Body of pancreas (tissue), 4 donors: Measurements from ENCODE around the gene CARHSP1. TPM values are rescaled to one million over a fixed set of nuclear protein-coding genes. Genes with fewer than 3 reads are reported as not detected.
A peak's percentile ranks its signal among the peaks of the same experiment; 100 is the strongest.

Source experiments
- ATAC-seq: fragments of 150-250 bp; one replicate; pipeline ENCODE4 v1.9.1; 2016
- DNase-seq, 4 donors: peaks; one replicate each; pipeline ENCODE4 v3.0.0-alpha.2; 2019
- H3K27ac ChIP-seq, 4 donors: fragments of 200-600 bp; sonication (generic); 1 replicate in 3 of 4; 2 replicates in 1 of 4; pipeline versions ENCODE4 v1.5.1 to v1.6.1; 2016 to 2019; ENCODE audit warnings: mild to moderate bottlenecking in 1 of 4, mixed read lengths in 1 of 4, moderate library complexity in 1 of 4
- H3K27me3 ChIP-seq, 2 donors: fragments of 200-600 bp; sonication (generic); one replicate each; pipeline ENCODE4 v1.6.0; 2016; ENCODE audit warnings: mild to moderate bottlenecking in 1 of 2
- H3K36me3 ChIP-seq, 2 donors: fragments of 200-600 bp; sonication (generic); replicated peaks in 1 of 2; 2 replicates each; pipeline ENCODE4 v1.5.1; 2016; ENCODE audit warnings: low read depth in 2 of 2; ENCODE audit not compliant: insufficient read depth in 1 of 2
- H3K4me1 ChIP-seq: fragments of 200-600 bp; sonication (generic); one replicate; pipeline ENCODE4 v1.6.0; 2016
- H3K4me3 ChIP-seq, 2 donors: fragments of 200-600 bp; sonication (generic); 1 replicate in 1 of 2; 2 replicates in 1 of 2; pipeline ENCODE4 v1.5.1; 2016 to 2019
- H3K9me3 ChIP-seq, 3 donors: fragments of 200-600 bp; sonication (generic); 1 replicate in 2 of 3; 2 replicates in 1 of 3; pipeline ENCODE4 v1.5.1; 2016
- POLR2A ChIP-seq, 3 donors: fragments of 450-650 bp; IDR thresholded peaks; one replicate each; pipeline ENCODE4 v1.6.1; 2016; ENCODE audit warnings: antibody characterized with exemption in 3 of 3, mild to moderate bottlenecking in 2 of 3
- WGBS, 2 donors: methylation state at CpG; one replicate each; pipeline ENCODE4 v1.1.5; 2017; 5-methylcytosine and 5-hydroxymethylcytosine counted together
- intact Hi-C: fragments of 100-400 bp; cut with DNase I; formaldehyde crosslinking; loops from one replicate; pipeline ENCODE4 v1.15.1; 2023
- total RNA-seq, 2 donors: library from RNA; depleted of rRNA; stranded (reverse); fragments of >200 nt; gene quantifications; one replicate each; pipeline ENCODE4 v1.1.0, GENCODE V29; 2016
- TF ChIP-seq, protein P1 (sequence below), 7 experiments: fragments of 450-650 bp in 4 of 7; fragments of 200-600 bp in 3 of 7; sonication (generic) in 3 of 7; IDR thresholded peaks; one replicate each; pipeline ENCODE4 v1.5.1; 2016 to 2019; ENCODE audit warnings: antibody characterized with exemption in 7 of 7

The CARHSP1 gene
- total RNA-seq, 2 donors from 2014 or later: 16.5 to 59.9 TPM

DNA sequence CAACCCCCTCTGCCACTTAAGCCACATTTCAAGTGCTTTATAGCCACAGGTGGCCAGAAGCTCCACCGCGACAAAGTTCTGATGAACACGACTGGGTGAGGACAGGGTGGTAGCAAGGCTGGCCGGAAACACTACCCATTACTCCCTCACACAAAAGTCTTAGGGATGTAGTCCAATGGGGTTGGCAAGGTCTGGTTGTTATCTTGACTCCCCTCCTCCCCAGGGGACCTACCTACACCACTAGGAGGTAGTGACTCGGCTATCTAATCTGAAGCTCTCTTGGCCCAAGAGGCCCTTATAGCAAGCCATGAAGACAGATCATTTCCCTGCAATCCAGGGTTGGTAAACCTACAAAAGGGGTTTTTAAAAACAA, 21.7 kb upstream of the CARHSP1 start:
- DNase-seq: no peak
- H3K9me3 ChIP-seq: no peaks in the 10 kb centered on the region
- H3K4me1 ChIP-seq: peaks cover 13% of the 10 kb centered on the region
- TF ChIP-seq, protein P1, sequence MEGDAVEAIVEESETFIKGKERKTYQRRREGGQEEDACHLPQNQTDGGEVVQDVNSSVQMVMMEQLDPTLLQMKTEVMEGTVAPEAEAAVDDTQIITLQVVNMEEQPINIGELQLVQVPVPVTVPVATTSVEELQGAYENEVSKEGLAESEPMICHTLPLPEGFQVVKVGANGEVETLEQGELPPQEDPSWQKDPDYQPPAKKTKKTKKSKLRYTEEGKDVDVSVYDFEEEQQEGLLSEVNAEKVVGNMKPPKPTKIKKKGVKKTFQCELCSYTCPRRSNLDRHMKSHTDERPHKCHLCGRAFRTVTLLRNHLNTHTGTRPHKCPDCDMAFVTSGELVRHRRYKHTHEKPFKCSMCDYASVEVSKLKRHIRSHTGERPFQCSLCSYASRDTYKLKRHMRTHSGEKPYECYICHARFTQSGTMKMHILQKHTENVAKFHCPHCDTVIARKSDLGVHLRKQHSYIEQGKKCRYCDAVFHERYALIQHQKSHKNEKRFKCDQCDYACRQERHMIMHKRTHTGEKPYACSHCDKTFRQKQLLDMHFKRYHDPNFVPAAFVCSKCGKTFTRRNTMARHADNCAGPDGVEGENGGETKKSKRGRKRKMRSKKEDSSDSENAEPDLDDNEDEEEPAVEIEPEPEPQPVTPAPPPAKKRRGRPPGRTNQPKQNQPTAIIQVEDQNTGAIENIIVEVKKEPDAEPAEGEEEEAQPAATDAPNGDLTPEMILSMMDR (IDR thresholded peaks at IDR 0.05): no peak
- TF ChIP-seq POLR2A (IDR thresholded peaks at IDR 0.05): no peak
- ATAC-seq: no peak
- H3K36me3 ChIP-seq: peaks cover 20 to 26% of the 10 kb centered on the region in 2 donors
- 75 to 88% methylated on average over 5 of the region's 5 CpGs for WGBS, 2 donors
- H3K4me3 ChIP-seq: no peak overlapping the region
- H3K27ac ChIP-seq: no peak overlapping the region
- intact Hi-C loops: no loop called here
- no peaks in the 10 kb centered on the region for H3K27me3 ChIP-seq

DNA sequence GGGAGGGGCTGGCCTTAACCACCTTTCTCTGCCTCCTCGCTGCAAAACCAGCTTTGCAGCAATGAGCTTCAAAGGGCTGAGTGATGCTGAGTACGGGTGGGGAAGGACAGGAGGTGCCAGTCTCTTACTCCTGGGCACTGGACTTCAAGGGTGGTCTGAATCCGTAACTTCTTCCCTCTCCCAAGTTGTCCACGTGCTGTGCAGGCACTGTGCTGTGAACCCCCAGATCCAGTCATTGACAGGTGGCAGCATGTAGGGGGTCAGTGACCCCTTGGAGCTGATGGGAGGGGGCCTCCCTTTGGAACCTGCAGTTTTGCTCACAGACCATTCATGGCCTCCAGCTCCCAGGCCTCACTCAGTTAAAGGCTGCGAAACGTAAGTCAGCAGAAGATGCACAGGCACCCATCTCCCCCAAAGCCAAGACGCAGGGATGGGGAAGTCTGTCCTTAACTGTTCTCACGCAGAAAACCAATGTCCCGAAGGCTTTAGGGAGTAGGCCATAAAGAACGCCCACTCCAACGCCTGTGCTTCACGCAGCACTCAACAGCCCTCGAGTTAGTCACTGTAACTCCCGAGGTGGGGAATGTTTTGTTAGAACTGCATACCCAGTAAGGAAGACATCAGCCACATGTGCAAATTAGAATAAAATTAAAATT, 21.2 kb upstream of the CARHSP1 start:
- 83 to 85% methylated on average over 13 to 14 of the region's 14 CpGs for WGBS, 2 donors
- Histone ChIP-seq H3K27me3 (no peaks in the 10 kb centered on the region), H3K4me3 (no peak overlapping the region), H3K9me3 (no peaks in the 10 kb centered on the region), H3K4me1 (peaks cover 14% of the 10 kb centered on the region), H3K36me3 (peaks cover 16 to 21% of the 10 kb centered on the region in 2 donors), H3K27ac (no peak overlapping the region)
- DNase-seq (no peak), ATAC-seq (no peak)
- TF ChIP-seq, protein P1 (IDR thresholded peaks at IDR 0.05): no peak
- TF ChIP-seq POLR2A (IDR thresholded peaks at IDR 0.05): no peak
- intact Hi-C loops: loop anchor here (10.0 kb wide), 1 partner anchor 325 kb away; no protein-coding TSS in a partner anchor

DNA sequence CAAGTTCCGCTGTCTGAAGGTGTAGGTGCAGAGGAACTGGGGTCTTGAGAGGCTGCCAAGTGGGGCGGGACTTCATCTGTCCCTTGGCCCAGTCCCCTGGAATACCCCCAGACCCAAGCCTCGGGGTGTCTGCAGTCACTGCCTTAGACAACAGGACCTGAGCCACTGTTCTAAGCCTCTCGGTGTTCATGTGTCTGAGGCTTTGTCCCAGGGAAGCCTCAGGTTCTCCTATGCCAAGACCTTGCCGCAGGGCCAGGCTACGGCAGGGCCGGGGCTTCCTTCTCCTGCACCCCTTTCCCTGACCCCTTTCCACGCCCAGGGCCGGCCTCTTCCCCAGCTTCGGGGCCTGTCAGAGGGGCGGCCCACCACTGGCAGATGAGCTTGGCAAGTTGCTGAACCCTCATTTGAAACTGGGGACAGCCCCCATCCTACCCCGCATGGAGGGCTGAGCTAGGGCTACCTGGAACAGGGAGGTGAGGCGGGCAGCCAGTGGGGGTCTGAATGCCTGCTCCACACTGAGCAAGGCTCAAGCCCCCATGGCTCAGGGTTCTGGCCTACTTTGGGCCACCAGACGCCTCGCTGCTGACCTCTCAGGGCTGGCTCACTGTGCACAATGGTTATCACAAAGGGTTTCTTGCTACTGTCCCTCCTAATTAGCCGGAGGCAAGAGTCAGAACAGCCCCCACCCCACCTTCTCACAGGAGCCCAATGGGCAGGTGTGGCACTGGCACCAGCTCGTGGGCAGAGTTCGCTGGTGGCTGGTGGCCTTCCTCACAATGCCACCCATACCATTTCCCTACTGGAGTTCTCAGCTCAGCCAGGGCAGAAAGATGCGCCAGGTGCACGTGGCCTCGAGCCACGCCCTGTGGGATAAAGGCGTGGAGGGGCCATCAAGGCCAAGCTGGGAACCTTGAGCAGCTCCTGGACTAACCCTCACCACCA, 20.4 kb upstream of the CARHSP1 start:
- Histone ChIP-seq H3K4me3 (no peak overlapping the region), H3K36me3 (peaks cover 8 to 13% of the 10 kb centered on the region in 2 donors), H3K4me1 (peaks cover 14% of the 10 kb centered on the region), H3K27me3 (no peaks in the 10 kb centered on the region), H3K27ac (no peak overlapping the region), H3K9me3 (no peaks in the 10 kb centered on the region)
- WGBS, 2 donors: 82 to 86% methylated on average over 14 to 20 of the region's 23 CpGs
- ATAC-seq: no peak
- DNase-seq: no peak
- TF ChIP-seq POLR2A (IDR thresholded peaks at IDR 0.05): no peak
- TF ChIP-seq, protein P1 (IDR thresholded peaks at IDR 0.05): no peak
- intact Hi-C loops: loop anchor here (10.0 kb wide), 1 partner anchor 324 kb away; no protein-coding TSS in a partner anchor

DNA sequence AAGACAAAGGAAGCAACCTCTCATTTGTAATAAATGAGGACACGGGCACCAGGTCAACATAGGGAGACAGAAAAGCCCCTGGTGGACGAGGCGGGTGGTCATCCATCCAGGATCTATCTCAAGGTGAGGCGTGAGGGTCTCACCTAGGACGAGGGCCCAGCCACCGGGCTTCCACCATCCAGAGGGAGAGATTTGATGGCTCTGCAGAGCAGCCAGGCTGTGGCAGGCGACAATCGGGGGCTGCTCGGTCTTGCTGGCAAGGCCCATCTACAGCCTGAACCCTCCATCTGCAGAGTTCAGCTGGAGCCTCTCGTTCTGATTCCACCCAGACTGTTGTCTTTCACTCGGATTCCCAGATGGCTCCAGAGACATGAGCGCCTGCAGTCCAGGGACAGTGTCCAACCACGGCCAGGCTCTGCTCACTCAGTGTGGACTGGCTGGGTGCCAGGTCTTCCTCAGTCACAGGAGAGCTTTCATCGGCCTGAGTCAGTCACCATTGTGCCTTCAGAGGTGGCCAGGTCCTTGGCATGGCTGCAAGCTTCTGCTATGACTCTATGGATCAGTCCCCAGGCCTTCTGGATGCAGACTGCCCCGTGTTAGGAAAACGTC, 19.2 kb upstream of the CARHSP1 start:
- Histone ChIP-seq H3K9me3 (no peaks in the 10 kb centered on the region), H3K27me3 (no peaks in the 10 kb centered on the region), H3K36me3 (peaks cover 0 to 3% of the 10 kb centered on the region in 2 donors), H3K4me1 (peaks cover 14% of the 10 kb centered on the region), H3K27ac (no peak overlapping the region), H3K4me3 (no peak overlapping the region)
- DNase-seq (peak; percentile 46 to 66 (median 60)), ATAC-seq (no peak)
- WGBS, 2 donors: 73 to 92% methylated on average over 8 to 16 of the region's 16 CpGs
- intact Hi-C loops: loop anchor here (10.0 kb wide), 1 partner anchor 323 kb away; no protein-coding TSS in a partner anchor
- no peak for TF ChIP-seq POLR2A (IDR thresholded peaks at IDR 0.05)
- TF ChIP-seq, protein P1 (IDR thresholded peaks at IDR 0.05): no peak
